Naive thymus-derived CD4-positive, alpha-beta T cell (primary cell): ENCODE data around the gene IRAK1. TPM values are rescaled to one million over a fixed set of nuclear protein-coding genes. Genes with fewer than 3 reads are reported as not detected.

Source experiments
- microRNA-seq: library from miRNA; unstranded; fragments of <30 nt; microRNA quantifications from one replicate; pipeline ENCODE4 v1.2.0, GENCODE V29; 2022; ENCODE audit warnings: borderline microRNAs expressed
- polyA plus RNA-seq, 2 donors: library from polyadenylated mRNA; unstranded; fragments of 300-500 nt; fragmentation: Illumina TruSeq; gene quantifications; one replicate each; pipeline ENCODE4 v1.2.3, GENCODE V29; 2021
- total RNA-seq, 6 experiments: library from RNA in 5 of 6; stranded (reverse) in 5 of 6; gene quantifications; 1 replicate in 5 of 6; 2 replicates in 1 of 6; pipeline ENCODE4 v1.2.3 and lab custom pipeline; 2021 to 2026

Gene IRAK1
- total and polyA plus RNA-seq, 7 experiments from 2014 or later: 20.0 to 120 (median 57.5) TPM

Small RNA genes lying within 50 kb of the gene (microRNA-seq; reads per million reads assigned to microRNA genes)
- gene MIR3202-1: not detected
- gene MIR3202-2: not detected
- gene MIR718: not detected

Other genes with a start within 250 kb of the IRAK1 start
- not detected for gene SRPK3, start 238.9 kb downstream of the IRAK1 start, total RNA-seq
- not detected for gene SRPK3, start 238.9 kb downstream of the IRAK1 start, polyA plus RNA-seq
- 10 to 100 TPM; 44.1 to 73.1 (median 57.0) TPM for gene IDH3G, start 225.5 kb downstream of the IRAK1 start, total RNA-seq
- gene IDH3G, start 225.5 kb downstream of the IRAK1 start, polyA plus RNA-seq: 100 to 1,000 TPM in 1 of 2 donors, 10 to 100 TPM in 1; 89.2 to 125 TPM
- 100 to 1,000 TPM; 156 to 299 (median 168) TPM for gene SSR4, start 225.2 kb downstream of the IRAK1 start, total RNA-seq
- 100 to 1,000 TPM; 400 to 496 TPM for gene SSR4, start 225.2 kb downstream of the IRAK1 start, polyA plus RNA-seq
- gene PDZD4, start 189.4 kb downstream of the IRAK1 start, total RNA-seq: 10 to 100 TPM in 2 of 5 experiments, under 1 TPM in 3; 0.32 to 29.0 (median 0.51) TPM
- under 1 TPM; 0.07 to 0.53 TPM for gene PDZD4, start 189.4 kb downstream of the IRAK1 start, polyA plus RNA-seq
- gene L1CAM, start 133.7 kb downstream of the IRAK1 start, total RNA-seq: 1 to 10 TPM in 3 of 5 experiments, under 1 TPM in 1, not detected in 1; 0.81 to 9.2 (median 1.3) TPM
- under 1 TPM in 1 of 2 donors, not detected in 1; 0.16 TPM for gene L1CAM, start 133.7 kb downstream of the IRAK1 start, polyA plus RNA-seq
- under 1 TPM in 1 of 5 experiments, not detected in 4; 0.29 TPM for gene AVPR2, start 115.2 kb downstream of the IRAK1 start, total RNA-seq
- gene AVPR2, start 115.2 kb downstream of the IRAK1 start, polyA plus RNA-seq: not detected
- 100 to 1,000 TPM; 310 to 439 (median 377) TPM for gene ARHGAP4, start 93.6 kb downstream of the IRAK1 start, total RNA-seq
- 100 to 1,000 TPM in 1 of 2 donors, 10 to 100 TPM in 1; 82.5 to 147 TPM for gene ARHGAP4, start 93.6 kb downstream of the IRAK1 start, polyA plus RNA-seq
- gene NAA10, start 84.9 kb downstream of the IRAK1 start, total RNA-seq: 10 to 100 TPM; 45.2 to 79.7 (median 75.6) TPM
- gene NAA10, start 84.9 kb downstream of the IRAK1 start, polyA plus RNA-seq: 10 to 100 TPM; 37.6 to 47.2 TPM
- gene RENBP, start 75.3 kb downstream of the IRAK1 start, total RNA-seq: 10 to 100 TPM; 14.8 to 32.7 (median 27.7) TPM
- gene RENBP, start 75.3 kb downstream of the IRAK1 start, polyA plus RNA-seq: 1 to 10 TPM in 1 of 2 donors, under 1 TPM in 1; 0.47 to 1.3 TPM
- gene HCFC1, start 48.1 kb downstream of the IRAK1 start, total RNA-seq: 100 to 1,000 TPM in 1 of 5 experiments, 10 to 100 TPM in 4; 52.3 to 106 (median 67.2) TPM
- 10 to 100 TPM in 1 of 2 donors, 1 to 10 TPM in 1; 6.6 to 15.0 TPM for gene HCFC1, start 48.1 kb downstream of the IRAK1 start, polyA plus RNA-seq
- gene TMEM187, start 47.1 kb downstream of the IRAK1 start, total RNA-seq: 10 to 100 TPM in 2 of 5 experiments, 1 to 10 TPM in 3; 1.4 to 13.4 (median 7.1) TPM
- gene TMEM187, start 47.1 kb downstream of the IRAK1 start, polyA plus RNA-seq: 10 to 100 TPM in 1 of 2 donors, 1 to 10 TPM in 1; 10.0 to 22.7 TPM
- 100 to 1,000 TPM in 3 of 5 experiments, 10 to 100 TPM in 2; 72.7 to 155 (median 103) TPM for gene MECP2, start 77.8 kb upstream of the IRAK1 start, total RNA-seq
- 10 to 100 TPM; 12.1 to 22.5 TPM for gene MECP2, start 77.8 kb upstream of the IRAK1 start, polyA plus RNA-seq
- not detected for gene OPN1LW, start 124.3 kb upstream of the IRAK1 start, total RNA-seq
- gene OPN1LW, start 124.3 kb upstream of the IRAK1 start, polyA plus RNA-seq: not detected
- not detected for gene OPN1MW, start 162.7 kb upstream of the IRAK1 start, total RNA-seq
- not detected for gene OPN1MW, start 162.7 kb upstream of the IRAK1 start, polyA plus RNA-seq
- gene OPN1MW2, start 199.9 kb upstream of the IRAK1 start, total RNA-seq: not detected
- gene OPN1MW2, start 199.9 kb upstream of the IRAK1 start, polyA plus RNA-seq: not detected
- not detected for gene OPN1MW3, start 237.7 kb upstream of the IRAK1 start, total RNA-seq
- gene OPN1MW3, start 237.7 kb upstream of the IRAK1 start, polyA plus RNA-seq: not detected